BJ (cell line): ENCODE measurements around the gene DIP2A. TPM values are rescaled to one million over a fixed set of nuclear protein-coding genes. Genes with fewer than 3 reads are reported as not detected.

Experiments used
- CTCF ChIA-PET: fragments of 350-600 bp; formaldehyde crosslinking; extraction: SDS; loops from one replicate; lab custom pipeline; 2021; ENCODE audit warnings: antibody characterized with exemption, inconsistent platforms; lab: Yijun Ruan, JAX
- POLR2A ChIA-PET: fragments of 300-600 bp; sonication (Branson Sonifier 250); formaldehyde crosslinking; extraction: SDS; loops from one replicate; lab custom pipeline; 2021; ENCODE audit warnings: antibody characterized with exemption; lab: Charles Lee
- DNase-seq: peaks from one replicate; pipeline ENCODE4 v3.0.0-alpha.2; 2011; ENCODE audit warnings: low read depth
- H3K27me3 ChIP-seq: 2 replicates; pipeline ENCODE4 v1.6.0; 2011; ENCODE audit warnings: low read length; ENCODE audit not compliant: control insufficient read depth, insufficient read depth
- H3K36me3 ChIP-seq: 2 replicates; pipeline ENCODE4 v1.5.1; 2011; ENCODE audit warnings: low read length; ENCODE audit not compliant: control insufficient read depth, insufficient read depth
- H3K4me3 ChIP-seq: 2 replicates; pipeline ENCODE4 v1.5.1; 2011; ENCODE audit warnings: low read depth, mild to moderate bottlenecking, control low read depth, low read length
- polyA plus RNA-seq: library from polyadenylated mRNA; depleted of rRNA; stranded (reverse); fragments of >200 nt; gene quantifications from 2 replicates; pipeline ENCODE4 v1.2.3, GENCODE V29; 2011
- TF ChIP-seq, protein P1 (sequence below): IDR thresholded peaks from 2 replicates; pipeline ENCODE4 v1.5.1; 2011; ENCODE audit warnings: low read depth, mild to moderate bottlenecking, control low read depth, inconsistent platforms, low read length, moderate library complexity; ENCODE audit not compliant: insufficient read depth

The DIP2A gene
- polyA plus RNA-seq, 1 experiment, result 18.7 TPM

DNA sequence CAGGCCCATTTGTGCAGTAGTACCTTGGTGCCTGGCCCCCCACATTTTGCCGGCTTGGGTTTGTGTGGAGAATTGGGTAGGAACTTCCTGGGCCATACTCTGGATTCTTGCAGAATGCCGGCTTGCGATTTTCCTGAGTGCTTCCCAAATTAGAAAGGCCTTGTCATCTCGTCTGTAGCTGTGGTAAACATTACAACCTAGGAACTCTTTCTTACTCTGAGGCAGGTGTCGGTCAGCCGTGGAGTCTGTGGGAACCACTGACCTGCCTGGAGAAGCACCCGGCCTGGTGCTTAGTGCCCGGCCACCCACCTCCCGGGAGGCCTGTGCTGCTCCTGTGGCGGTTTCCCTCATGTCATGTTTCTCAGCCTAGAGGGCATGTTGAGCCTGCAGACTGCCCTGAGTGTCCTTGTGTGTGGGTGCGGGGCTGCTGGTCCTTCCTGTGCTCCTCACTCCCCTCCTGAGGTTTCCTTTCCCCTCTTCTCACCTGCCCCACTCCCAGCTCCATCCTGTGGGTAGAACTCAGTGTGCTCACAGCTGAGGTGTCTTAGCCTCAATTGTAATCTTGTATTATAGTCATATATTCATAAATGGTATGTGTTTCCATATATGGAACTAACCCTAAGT lies 81.5 kb downstream of the DIP2A start:
- TF ChIP-seq, protein P1, sequence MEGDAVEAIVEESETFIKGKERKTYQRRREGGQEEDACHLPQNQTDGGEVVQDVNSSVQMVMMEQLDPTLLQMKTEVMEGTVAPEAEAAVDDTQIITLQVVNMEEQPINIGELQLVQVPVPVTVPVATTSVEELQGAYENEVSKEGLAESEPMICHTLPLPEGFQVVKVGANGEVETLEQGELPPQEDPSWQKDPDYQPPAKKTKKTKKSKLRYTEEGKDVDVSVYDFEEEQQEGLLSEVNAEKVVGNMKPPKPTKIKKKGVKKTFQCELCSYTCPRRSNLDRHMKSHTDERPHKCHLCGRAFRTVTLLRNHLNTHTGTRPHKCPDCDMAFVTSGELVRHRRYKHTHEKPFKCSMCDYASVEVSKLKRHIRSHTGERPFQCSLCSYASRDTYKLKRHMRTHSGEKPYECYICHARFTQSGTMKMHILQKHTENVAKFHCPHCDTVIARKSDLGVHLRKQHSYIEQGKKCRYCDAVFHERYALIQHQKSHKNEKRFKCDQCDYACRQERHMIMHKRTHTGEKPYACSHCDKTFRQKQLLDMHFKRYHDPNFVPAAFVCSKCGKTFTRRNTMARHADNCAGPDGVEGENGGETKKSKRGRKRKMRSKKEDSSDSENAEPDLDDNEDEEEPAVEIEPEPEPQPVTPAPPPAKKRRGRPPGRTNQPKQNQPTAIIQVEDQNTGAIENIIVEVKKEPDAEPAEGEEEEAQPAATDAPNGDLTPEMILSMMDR, result no peak
- DNase-seq, result no peak
- Histone ChIP-seq H3K36me3 (peaks cover 18% of the 10 kb centered on the region), H3K27me3 (no peaks in the 10 kb centered on the region), H3K4me3 (no peak overlapping the region)
- CTCF ChIA-PET, result no interaction called here
- POLR2A ChIA-PET, result no interaction called here

DNA sequence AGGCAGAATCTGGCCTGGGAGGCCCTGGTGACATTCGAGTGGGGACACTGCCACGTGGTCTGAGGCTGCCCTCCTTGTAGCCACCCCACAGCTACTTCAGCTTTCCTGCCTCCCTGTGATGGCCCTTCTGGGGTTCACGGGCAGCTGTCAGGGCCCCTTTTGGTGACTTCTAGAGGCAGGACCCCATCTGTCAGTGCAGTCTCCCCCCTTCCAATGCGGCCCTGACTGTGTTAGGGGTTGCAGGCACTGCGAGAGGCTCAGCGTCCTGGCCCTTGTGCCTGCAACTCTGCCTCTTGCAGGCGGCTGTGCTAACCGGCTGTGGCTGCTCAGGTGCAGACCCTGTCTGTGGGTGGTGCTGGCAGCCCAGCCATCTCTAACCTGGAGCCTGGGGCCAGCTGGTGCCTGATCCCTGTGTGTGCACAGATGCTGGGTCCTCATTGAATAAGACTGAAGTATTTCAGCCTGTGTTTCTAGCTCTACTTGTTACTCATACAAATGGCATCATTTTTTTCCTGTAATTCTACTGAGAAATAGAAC lies 84.0 kb downstream of the DIP2A start:
- no peak overlapping the region for H3K4me3 ChIP-seq
- no peaks in the 10 kb centered on the region for H3K27me3 ChIP-seq
- CTCF ChIA-PET, result no interaction called here
- TF ChIP-seq, protein P1, result no peak
- no peak for DNase-seq
- POLR2A ChIA-PET, result interaction anchor here (0.6 kb wide), 1 partner anchor 20 kb away, joined by 3 read pairs; no protein-coding TSS in a partner anchor
- peaks cover 23% of the 10 kb centered on the region for H3K36me3 ChIP-seq

DNA sequence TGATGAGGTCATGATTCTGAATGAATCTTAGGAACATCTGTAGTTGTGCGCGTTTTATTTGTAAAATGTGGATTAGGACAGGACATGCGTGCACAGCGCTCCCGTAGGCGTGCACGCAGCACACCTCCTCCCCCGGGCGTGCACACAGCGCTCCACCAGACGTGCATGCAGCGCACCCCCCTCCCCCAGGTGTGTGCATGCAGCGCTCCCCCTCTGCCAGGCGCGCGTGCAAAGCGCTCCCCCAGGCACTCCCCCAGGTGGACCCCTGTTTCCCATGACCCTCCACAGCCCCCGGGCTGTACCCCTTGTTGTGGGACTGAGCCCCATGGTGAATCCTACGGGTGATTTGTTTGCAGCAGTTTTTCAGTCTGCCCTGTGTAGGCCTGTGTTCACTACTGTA lies 84.6 kb downstream of the DIP2A start:
- TF ChIP-seq, protein P1, result no peak
- H3K27me3 ChIP-seq, result no peaks in the 10 kb centered on the region
- DNase-seq, result no peak
- H3K36me3 ChIP-seq, result peaks cover 21% of the 10 kb centered on the region
- H3K4me3 ChIP-seq, result no peak overlapping the region
- ChIA-PET POLR2A (no interaction called here), CTCF (no interaction called here)

DNA sequence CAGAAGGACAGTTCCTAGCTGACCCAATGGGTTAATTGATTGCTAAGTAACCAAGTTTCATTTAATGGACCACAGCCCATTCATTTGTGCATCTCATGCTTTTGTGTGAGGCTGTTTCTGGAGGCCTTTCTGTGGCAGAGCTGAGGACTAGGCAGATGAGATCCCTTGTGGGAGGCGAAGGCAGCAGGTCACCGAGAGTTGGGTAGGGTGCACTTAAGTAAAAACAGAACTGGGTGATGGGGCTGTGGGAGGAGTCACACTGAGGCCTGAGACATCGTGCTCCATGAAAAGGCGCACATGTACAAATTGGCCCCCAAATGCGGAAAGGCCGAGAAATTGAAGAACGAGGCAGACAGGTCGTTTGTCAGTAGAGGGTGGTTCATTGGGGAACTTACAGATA lies 85.3 kb downstream of the DIP2A start:
- H3K36me3 ChIP-seq, result peaks cover 20% of the 10 kb centered on the region
- POLR2A ChIA-PET, result no interaction called here
- no peak for DNase-seq

DNA sequence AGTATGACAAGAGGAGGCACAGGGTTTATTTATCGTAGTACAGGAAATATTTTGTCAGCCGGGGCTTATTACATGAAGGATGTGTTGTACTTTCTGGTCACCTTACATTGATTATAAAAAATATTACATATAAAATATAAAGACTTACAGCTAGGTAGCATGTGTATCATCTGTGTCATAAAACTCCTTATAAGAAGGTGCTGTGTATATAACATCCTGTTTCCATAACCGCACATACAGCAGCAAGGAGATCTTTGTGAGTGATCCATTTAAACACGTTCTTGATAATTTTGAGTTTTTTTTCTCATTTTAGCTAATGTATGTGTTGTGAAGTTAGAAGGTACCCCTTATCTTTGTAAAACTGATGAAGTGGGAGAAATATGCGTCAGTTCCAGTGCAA lies 86.1 kb downstream of the DIP2A start:
- Histone ChIP-seq H3K36me3 (peaks cover 18% of the 10 kb centered on the region), H3K4me3 (no peak overlapping the region), H3K27me3 (no peaks in the 10 kb centered on the region)
- POLR2A ChIA-PET, result no interaction called here
- CTCF ChIA-PET, result no interaction called here
- DNase-seq, result no peak
- TF ChIP-seq, protein P1, result no peak

More for the DNA sequence above, 85.3 kb downstream of the DIP2A start:
- TF ChIP-seq, protein P1, result no peak
- CTCF ChIA-PET, result no interaction called here
- H3K4me3 ChIP-seq, result no peak overlapping the region
- no peaks in the 10 kb centered on the region for H3K27me3 ChIP-seq
